ENCODE data around the gene KHDRBS2.
"Not testable (repeated sequence)": the region's sequence is repeated elsewhere in the genome, so short reads cannot be mapped to it uniquely, and the experiment has no call there.

Gene KHDRBS2

DNA sequence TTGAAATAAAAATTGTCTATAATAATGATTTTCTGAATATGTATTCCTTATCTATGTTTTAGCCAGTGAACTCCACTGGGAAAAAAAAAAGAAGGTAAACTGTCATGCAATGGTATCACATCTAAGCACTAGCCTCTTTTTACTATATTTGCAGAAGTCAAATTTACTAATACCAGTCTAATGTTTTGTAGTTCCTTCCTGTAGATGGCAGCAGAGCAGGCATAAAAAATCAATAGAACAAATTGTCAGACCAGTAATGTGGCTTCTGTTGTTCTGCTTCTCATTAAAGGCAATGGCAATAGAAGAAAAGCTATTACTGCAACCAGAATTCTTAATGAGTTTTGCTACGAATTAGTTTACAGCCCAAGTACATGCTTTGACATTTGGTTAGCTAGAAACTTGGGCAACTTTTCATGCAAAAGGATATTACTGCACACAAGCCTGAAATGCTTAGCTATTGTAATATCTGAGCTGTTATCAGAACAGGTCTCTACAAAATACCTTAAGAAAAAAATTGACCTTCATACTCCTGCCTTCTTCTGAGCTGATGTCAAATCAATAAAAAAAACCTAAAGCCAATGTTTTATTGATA is 476.9 kb downstream of the KHDRBS2 start:
- H3K4me3 ChIP-seq (ENCODE audit: low read depth, low read length), result no peak overlapping the region
- peak; percentile 16; the same call in 1 of the 2 replicates for TF ChIP-seq CTCF (IDR thresholded peaks at IDR 0.05; ENCODE audit: borderline replicate concordance, insufficient read depth, low read depth, low read length)

DNA sequence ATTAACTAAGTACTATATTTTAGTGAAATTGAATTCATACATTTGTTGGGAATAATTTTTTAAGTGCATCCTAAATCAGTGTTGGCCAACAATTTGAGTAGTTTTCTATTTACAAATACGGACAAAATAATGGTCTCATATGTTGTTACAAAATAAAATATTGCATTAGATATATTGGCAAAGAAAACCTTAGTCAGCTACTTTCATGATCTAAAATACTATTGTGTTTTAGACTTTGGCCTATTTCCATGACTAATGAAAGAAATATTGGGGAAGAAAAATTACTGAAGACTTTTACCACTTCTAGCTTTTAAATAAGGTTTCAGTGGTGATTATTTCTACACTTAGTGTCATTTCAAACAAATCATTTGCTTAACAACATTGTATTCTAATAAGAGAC is 498.0 kb downstream of the KHDRBS2 start:
- no peak overlapping the region for H3K4me3 ChIP-seq (ENCODE audit: low read depth, low read length)
- TF ChIP-seq CTCF (IDR thresholded peaks at IDR 0.05; ENCODE audit: borderline replicate concordance, insufficient read depth, low read depth, low read length), result no peak

DNA sequence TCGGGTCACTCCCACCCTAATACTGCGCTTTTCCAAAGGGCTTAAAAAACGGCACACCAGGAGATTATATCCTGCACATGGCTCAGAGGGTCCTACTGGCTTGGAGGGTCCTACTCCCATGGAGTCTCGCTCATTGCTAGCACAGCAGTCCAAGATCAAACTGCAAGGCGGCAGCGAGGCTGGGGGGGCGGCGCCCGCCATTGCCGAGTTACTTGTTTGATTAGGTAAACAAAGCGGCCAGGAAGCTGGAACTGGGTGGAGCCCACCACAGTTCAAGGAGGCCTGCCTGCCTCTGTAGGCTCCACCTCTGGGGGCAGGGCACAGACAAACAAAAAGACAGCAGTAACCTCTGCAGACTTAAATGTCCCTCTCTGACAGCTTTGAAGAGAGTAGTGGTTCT is 516.6 kb downstream of the KHDRBS2 start:
- not testable (repeated sequence) for H3K4me3 ChIP-seq (ENCODE audit: low read depth, low read length)

DNA sequence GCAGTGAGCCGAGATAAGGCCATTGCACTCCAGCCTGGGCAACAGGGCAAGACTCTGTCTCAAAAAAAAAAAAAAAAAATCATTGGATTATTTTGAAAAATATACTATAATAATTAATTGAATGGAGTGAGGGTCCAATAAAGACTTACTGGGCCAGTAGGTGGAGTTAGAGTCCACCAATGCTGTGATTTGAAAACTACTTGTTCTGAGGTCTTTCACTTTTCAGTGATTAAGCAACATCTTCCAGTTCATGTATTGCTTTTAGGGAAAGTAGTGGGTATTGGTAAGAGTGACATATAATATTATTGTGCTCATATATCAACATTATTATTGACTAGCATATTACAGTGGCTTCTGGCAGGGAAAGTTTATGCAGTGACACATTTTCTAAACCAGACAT is 530.3 kb downstream of the KHDRBS2 start:
- TF ChIP-seq CTCF (IDR thresholded peaks at IDR 0.05; ENCODE audit: borderline replicate concordance, insufficient read depth, low read depth, low read length), result no peak
- no peak overlapping the region for H3K4me3 ChIP-seq (ENCODE audit: low read depth, low read length)

DNA sequence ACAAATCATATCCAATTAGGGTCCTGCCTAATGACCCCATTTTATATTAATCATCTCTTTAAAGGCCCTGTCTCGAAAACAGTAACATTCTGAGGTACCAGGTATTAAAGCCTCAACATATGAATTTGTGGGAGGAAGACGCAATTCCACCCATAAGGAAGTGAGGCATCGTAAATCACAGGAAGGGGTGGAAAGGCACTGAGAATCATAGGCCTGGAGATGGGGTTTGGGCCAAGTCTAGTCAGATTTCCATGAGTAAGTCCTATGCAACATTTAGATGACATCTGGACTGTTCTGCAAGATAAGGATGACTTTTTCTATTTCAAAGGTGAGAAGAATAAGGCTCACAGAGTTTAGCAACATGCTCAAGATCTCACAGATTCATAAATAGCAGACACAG is 534.0 kb downstream of the KHDRBS2 start:
- no peak overlapping the region for H3K4me3 ChIP-seq (ENCODE audit: low read depth, low read length)

GRCh38 chr6:61745994-61746393 is 540.0 kb downstream of the KHDRBS2 start:
- no peak overlapping the region for H3K4me3 ChIP-seq (ENCODE audit: low read depth, low read length)
- no peak for TF ChIP-seq CTCF (IDR thresholded peaks at IDR 0.05; ENCODE audit: borderline replicate concordance, insufficient read depth, low read depth, low read length)

More for the DNA sequence above, 534.0 kb downstream of the KHDRBS2 start:
- no peak for TF ChIP-seq CTCF (IDR thresholded peaks at IDR 0.05; ENCODE audit: borderline replicate concordance, insufficient read depth, low read depth, low read length)

DNA sequence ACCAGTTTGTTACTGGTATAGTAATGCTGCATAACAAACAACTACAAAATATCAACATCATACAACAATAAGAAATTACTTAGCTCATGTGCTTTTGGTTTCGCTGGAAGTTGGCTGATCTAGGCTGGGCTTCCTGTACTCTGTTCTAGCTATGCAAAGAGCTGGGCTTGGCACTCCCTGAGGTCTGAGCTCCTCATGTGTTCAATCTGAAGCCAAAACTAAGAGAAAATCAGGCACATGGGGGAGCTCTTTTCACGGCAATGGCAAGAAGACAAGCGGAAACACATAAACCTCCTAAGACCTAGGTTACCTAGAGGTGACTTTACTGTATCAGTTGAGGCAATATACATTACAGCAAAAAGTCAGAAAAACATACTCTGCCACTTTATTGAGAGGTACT is 574.2 kb downstream of the KHDRBS2 start:
- H3K4me3 ChIP-seq (ENCODE audit: low read depth, low read length), result no peak overlapping the region
- no peak for TF ChIP-seq CTCF (IDR thresholded peaks at IDR 0.05; ENCODE audit: borderline replicate concordance, insufficient read depth, low read depth, low read length)

DNA sequence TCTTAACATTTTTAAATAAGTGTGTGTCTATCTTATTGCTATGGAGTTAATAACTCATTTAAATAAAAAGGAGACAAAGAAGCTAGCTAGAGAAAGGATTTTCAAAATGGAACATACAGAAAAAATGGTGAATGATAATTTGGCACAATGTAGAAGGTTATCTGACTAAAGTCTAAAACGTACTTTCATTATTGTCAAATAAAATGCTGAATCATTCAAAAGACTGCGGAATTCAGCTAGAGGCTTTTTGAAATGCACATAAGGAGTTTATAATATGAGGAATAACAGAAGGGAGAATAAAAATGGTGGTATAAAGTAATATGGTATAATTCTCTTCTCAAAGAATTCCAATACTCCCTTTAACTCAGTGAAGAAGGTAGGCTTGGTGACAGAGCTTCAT is 597.9 kb downstream of the KHDRBS2 start:
- no peak for TF ChIP-seq CTCF (IDR thresholded peaks at IDR 0.05; ENCODE audit: borderline replicate concordance, insufficient read depth, low read depth, low read length)
- no peak overlapping the region for H3K4me3 ChIP-seq (ENCODE audit: low read depth, low read length)

All from GM12875 (cell line).